HCT116 (cell line): ENCODE results near the gene KCTD14. TPM values are rescaled to one million over a fixed set of nuclear protein-coding genes. Genes with fewer than 3 reads are reported as not detected.

ENCODE experiments used
- ATAC-seq: fragments of 200-7000 bp; cut with Tn5 transposase; 2 replicates; pipeline ENCODE4 v1.9.1; 2020; ENCODE audit warnings: mild to moderate bottlenecking, moderate library complexity
- BruUV-seq: library from RNA; stranded (reverse); fragments of 400-500 nt; replicated peaks from 2 replicates; lab custom pipeline; 2021; lab: Mats Ljungman, UMichigan
- CTCF ChIA-PET: fragments of 300-600 bp; sonication (Branson Sonifier 250); formaldehyde crosslinking; loops from one replicate; lab custom pipeline; 2021; ENCODE audit warnings: antibody characterized with exemption; lab: Charles Lee
- POLR2A ChIA-PET: fragments of 300-600, 350-600 bp; sonication (Branson Sonifier 250); formaldehyde crosslinking; loops from one replicate; lab custom pipeline; 2021; ENCODE audit warnings: antibody characterized with exemption; lab: Charles Lee
- RAD21 ChIA-PET, 2 experiments: fragments of 300-600 bp; sonication (Branson Sonifier 250); formaldehyde crosslinking; loops; one replicate each; lab custom pipeline; 2023; ENCODE audit warnings: low total read pairs in 2 of 2; ENCODE audit not compliant: uncharacterized antibody in 2 of 2, unreplicated experiment in 2 of 2, low non-redundant PET in 1 of 2; lab: Charles Lee
- DNase-seq: peaks from one replicate; pipeline ENCODE4 v3.0.0-alpha.2; 2010; ENCODE audit warnings: low read depth, low spot score
- H2AFZ ChIP-seq: fragments of 200-600 bp; shearing (Covaris generic), sonication (generic); 2 replicates; pipeline ENCODE4 v1.6.1; 2017; ENCODE audit warnings: low read depth, mixed run types, mixed read lengths, antibody characterized with exemption, low read length; ENCODE audit not compliant: poor library complexity, severe bottlenecking
- H3K27ac ChIP-seq: 2 replicates; pipeline ENCODE4 v1.5.1; 2012; ENCODE audit warnings: low read depth, low read length
- H3K27me3 ChIP-seq: fragments of 200-600 bp; sonication (generic); 2 replicates; pipeline ENCODE4 v1.6.1; 2016; ENCODE audit warnings: mixed run types, low read length, mixed read lengths; ENCODE audit not compliant: insufficient read depth
- H3K36me3 ChIP-seq, 2 experiments: fragments of 200-500 bp in 1 of 2; fragments of 200-600 bp in 1 of 2; sonication (Bioruptor generic) in 1 of 2; sonication (generic) in 1 of 2; 2 replicates each; pipeline versions ENCODE4 v1.5.1 to v1.6.1; 2014 to 2016; ENCODE audit warnings: low read length in 2 of 2, inconsistent platforms in 1 of 2, mixed read lengths in 1 of 2, mixed run types in 1 of 2; ENCODE audit not compliant: insufficient read depth in 2 of 2, control insufficient read depth in 1 of 2
- H3K4me1 ChIP-seq, 2 experiments: fragments of 200-600 bp in 1 of 2; sonication (generic) in 1 of 2; 2 replicates each; pipeline versions ENCODE4 v1.5.1 to v1.6.1; 2012 to 2017; ENCODE audit warnings: low read length in 2 of 2, inconsistent platforms in 1 of 2, mild to moderate bottlenecking in 1 of 2, mixed read lengths in 1 of 2, mixed run types in 1 of 2, moderate library complexity in 1 of 2; ENCODE audit not compliant: insufficient read depth in 2 of 2, control insufficient read depth in 1 of 2
- H3K4me2 ChIP-seq: fragments of 200-600 bp; sonication (generic); 2 replicates; pipeline ENCODE4 v1.6.1; 2017; ENCODE audit warnings: mixed run types, low read length, mixed read lengths
- H3K4me3 ChIP-seq, 2 experiments: fragments of 200-600 bp in 1 of 2; sonication (generic) in 1 of 2; replicated peaks in 1 of 2; 2 replicates each; pipeline ENCODE4 v1.5.1; 2011 to 2016; ENCODE audit warnings: low read length in 2 of 2, control low read depth in 1 of 2, low read depth in 1 of 2, mild to moderate bottlenecking in 1 of 2, mixed read lengths in 1 of 2, mixed run types in 1 of 2
- H3K79me2 ChIP-seq: fragments of 200-600 bp; sonication (generic); 2 replicates; pipeline ENCODE4 v1.6.1; 2017; ENCODE audit warnings: mild to moderate bottlenecking, mixed run types, low read length, moderate library complexity, mixed read lengths; ENCODE audit not compliant: insufficient read depth
- H3K9ac ChIP-seq: fragments of 200-600 bp; sonication (generic); 2 replicates; pipeline ENCODE4 v1.6.1; 2016; ENCODE audit warnings: low read length, mixed read lengths
- H3K9me2 ChIP-seq: fragments of 200-600 bp; sonication (generic), shearing (Covaris generic); 2 replicates; pipeline ENCODE4 v1.6.1; 2017; ENCODE audit warnings: mixed run types, mild to moderate bottlenecking, moderate library complexity; ENCODE audit not compliant: insufficient read depth
- H3K9me3 ChIP-seq, 2 experiments: fragments of 200-500 bp in 1 of 2; fragments of 200-600 bp in 1 of 2; sonication (Bioruptor generic) in 1 of 2; sonication (generic) in 1 of 2; 2 replicates each; pipeline ENCODE4 v1.6.1; 2014 to 2017; ENCODE audit warnings: low read length in 2 of 2, mixed read lengths in 2 of 2, inconsistent platforms in 1 of 2, low read depth in 1 of 2, mild to moderate bottlenecking in 1 of 2, mixed run types in 1 of 2, moderate library complexity in 1 of 2; ENCODE audit not compliant: control insufficient read depth in 1 of 2, insufficient read depth in 1 of 2
- H4K20me1 ChIP-seq: fragments of 200-600 bp; sonication (generic), shearing (Covaris generic); 2 replicates; pipeline ENCODE4 v1.6.1; 2017; ENCODE audit warnings: mixed run types, mild to moderate bottlenecking, moderate library complexity; ENCODE audit not compliant: insufficient read depth
- CEBPB ChIP-seq: IDR thresholded peaks from 2 replicates; pipeline ENCODE4 v1.6.1; 2012; ENCODE audit warnings: low read depth
- EGR1 ChIP-seq: IDR thresholded peaks from 2 replicates; pipeline ENCODE4 v1.6.1; 2012; ENCODE audit warnings: low read depth
- ELF1 ChIP-seq: IDR thresholded peaks from 2 replicates; pipeline ENCODE4 v1.6.1; 2012; ENCODE audit warnings: low read depth, borderline replicate concordance
- EZH2 ChIP-seq: fragments of 200-600 bp; sonication (generic); IDR thresholded peaks from 2 replicates; pipeline ENCODE4 v1.6.1; 2017; ENCODE audit warnings: antibody characterized with exemption, mixed run types
- EZH2phosphoT487 ChIP-seq: fragments of 200-600 bp; IDR thresholded peaks from 2 replicates; pipeline ENCODE4 v1.6.1; 2018; ENCODE audit warnings: antibody characterized with exemption, borderline replicate concordance
- FOSL1 ChIP-seq: IDR thresholded peaks from 2 replicates; pipeline ENCODE4 v1.6.1; 2012; ENCODE audit warnings: low read depth
- JUND ChIP-seq: IDR thresholded peaks from 2 replicates; pipeline ENCODE4 v1.6.1; 2012
- POLR2A ChIP-seq: IDR thresholded peaks from 2 replicates; pipeline ENCODE4 v1.7.0; 2011; ENCODE audit warnings: borderline replicate concordance; ENCODE audit not compliant: insufficient read depth, insufficient read length; ENCODE audit errors: extremely low read depth
- POLR2AphosphoS5 ChIP-seq: IDR thresholded peaks from 2 replicates; pipeline ENCODE4 v1.6.1; 2011; ENCODE audit warnings: mild to moderate bottlenecking, low read depth, low read length, moderate library complexity
- RAD21 ChIP-seq: IDR thresholded peaks from 2 replicates; pipeline ENCODE4 v1.6.1; 2012; ENCODE audit warnings: low read depth, mild to moderate bottlenecking
- SP1 ChIP-seq: IDR thresholded peaks from 2 replicates; pipeline ENCODE4 v1.6.1; 2012; ENCODE audit warnings: low read depth
- SRF ChIP-seq: IDR thresholded peaks from 2 replicates; pipeline ENCODE4 v1.6.1; 2012; ENCODE audit warnings: low read depth
- TCF7L2 ChIP-seq: IDR thresholded peaks from 2 replicates; pipeline ENCODE4 v1.7.0; 2011; ENCODE audit warnings: borderline replicate concordance, inconsistent platforms; ENCODE audit not compliant: insufficient read depth, insufficient read length; ENCODE audit errors: extremely low read depth
- YY1 ChIP-seq: IDR thresholded peaks from 2 replicates; pipeline ENCODE4 v1.6.1; 2011; ENCODE audit warnings: low read length, low read depth, moderate library complexity, mild to moderate bottlenecking; ENCODE audit not compliant: insufficient replicate concordance; ENCODE audit errors: extremely low read depth
- ZFX ChIP-seq: fragments of 450-650 bp; IDR thresholded peaks from 2 replicates; pipeline ENCODE4 v1.6.1; 2017
- intact Hi-C: fragments of 100-400 bp; cut with micrococcal nuclease; formaldehyde crosslinking; loops from 2 replicates; pipeline ENCODE4 v1.10.0; 2022
- total RNA-seq: library from RNA; stranded (reverse); gene quantifications from one replicate; pipeline ENCODE4 v1.2.1, GENCODE V29; 2021; ENCODE audit not compliant: unreplicated experiment
- TF ChIP-seq, protein P1 (sequence below): IDR thresholded peaks from 2 replicates; pipeline ENCODE4 v1.6.1; 2012
- TF ChIP-seq, protein P2 (sequence below): IDR thresholded peaks from 2 replicates; pipeline ENCODE4 v1.6.1; 2012; ENCODE audit warnings: low read depth
- TF ChIP-seq, protein P3 (sequence below): IDR thresholded peaks from 2 replicates; pipeline ENCODE4 v1.6.1; 2011; ENCODE audit warnings: mild to moderate bottlenecking, low read length, moderate library complexity; ENCODE audit not compliant: insufficient replicate concordance; ENCODE audit errors: extremely low read depth
- TF ChIP-seq, protein P4 (sequence below), 3 experiments: fragments of 200-600 bp in 1 of 3; sonication (generic) in 1 of 3; IDR thresholded peaks in 2 of 3; conservative IDR thresholded peaks in 1 of 3; 2 replicates each; pipeline ENCODE4 v1.5.1; 2012 to 2017; ENCODE audit warnings: low read depth in 2 of 3, low read length in 2 of 3, antibody characterized with exemption in 1 of 3, borderline replicate concordance in 1 of 3, control low read depth in 1 of 3, mild to moderate bottlenecking in 1 of 3, mixed read lengths in 1 of 3, mixed run types in 1 of 3, moderate library complexity in 1 of 3; ENCODE audit not compliant: insufficient read depth in 1 of 3

Gene KCTD14
- total RNA-seq, 1 experiment from 2014 or later: 15.2 TPM

DNA sequence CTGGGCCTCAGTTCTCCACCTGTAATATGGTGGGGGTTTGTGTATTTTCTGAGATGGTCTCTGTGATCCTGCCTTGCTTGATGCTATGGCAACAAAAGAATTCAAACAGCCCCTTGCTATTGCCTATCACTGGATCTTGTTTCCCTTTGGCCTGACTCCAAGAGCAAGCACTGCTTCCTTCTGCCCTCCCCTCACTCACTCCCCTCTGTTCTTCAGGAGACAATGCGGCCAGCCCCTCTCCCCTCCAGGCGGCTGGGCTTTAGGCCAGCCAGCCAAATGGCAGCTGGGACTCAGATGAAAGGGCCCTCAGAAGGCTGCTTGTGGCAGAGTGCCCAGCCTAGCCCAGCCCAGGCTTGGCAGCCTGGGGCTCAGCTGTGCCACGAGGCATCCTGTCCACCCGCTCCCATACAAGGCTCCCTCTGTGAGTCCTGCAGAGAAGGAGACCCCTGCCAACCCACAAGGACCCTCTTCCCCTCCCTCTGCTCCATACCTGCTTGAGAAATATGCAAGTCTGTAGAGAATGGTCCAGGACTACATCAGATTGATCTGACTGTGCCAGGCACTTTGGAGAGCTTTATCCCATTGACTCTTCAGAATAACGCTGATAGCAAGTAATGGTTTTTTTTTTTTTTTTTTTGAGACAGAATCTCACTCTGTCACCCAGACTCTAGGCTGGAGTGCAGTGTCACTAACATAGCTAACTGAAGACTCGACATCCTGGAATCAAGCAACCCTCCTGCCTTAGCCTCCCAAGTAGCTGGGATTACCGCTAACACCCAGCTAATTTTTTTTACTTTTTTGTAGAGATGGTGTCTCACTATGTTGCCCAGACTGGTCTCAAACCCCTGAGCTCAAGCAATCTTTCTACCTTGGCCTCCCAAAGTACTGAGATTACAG lies 7.6 kb upstream of the KCTD14 start:
- Histone ChIP-seq H2AFZ (no peak overlapping the region), H3K4me1 (peaks cover 40 to 50% of the 10 kb centered on the region in 2 experiments)
- TF ChIP-seq EGR1: no peak
- no peak for TF ChIP-seq ZFX
- TF ChIP-seq EZH2: no peak
- no peak for TF ChIP-seq YY1
- TF ChIP-seq, protein P1, sequence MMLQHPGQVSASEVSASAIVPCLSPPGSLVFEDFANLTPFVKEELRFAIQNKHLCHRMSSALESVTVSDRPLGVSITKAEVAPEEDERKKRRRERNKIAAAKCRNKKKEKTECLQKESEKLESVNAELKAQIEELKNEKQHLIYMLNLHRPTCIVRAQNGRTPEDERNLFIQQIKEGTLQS: no peak
- TF ChIP-seq EZH2phosphoT487: no peak
- TF ChIP-seq RAD21: no peak
- TF ChIP-seq TCF7L2: peak; percentile 97
- TF ChIP-seq, protein P2, sequence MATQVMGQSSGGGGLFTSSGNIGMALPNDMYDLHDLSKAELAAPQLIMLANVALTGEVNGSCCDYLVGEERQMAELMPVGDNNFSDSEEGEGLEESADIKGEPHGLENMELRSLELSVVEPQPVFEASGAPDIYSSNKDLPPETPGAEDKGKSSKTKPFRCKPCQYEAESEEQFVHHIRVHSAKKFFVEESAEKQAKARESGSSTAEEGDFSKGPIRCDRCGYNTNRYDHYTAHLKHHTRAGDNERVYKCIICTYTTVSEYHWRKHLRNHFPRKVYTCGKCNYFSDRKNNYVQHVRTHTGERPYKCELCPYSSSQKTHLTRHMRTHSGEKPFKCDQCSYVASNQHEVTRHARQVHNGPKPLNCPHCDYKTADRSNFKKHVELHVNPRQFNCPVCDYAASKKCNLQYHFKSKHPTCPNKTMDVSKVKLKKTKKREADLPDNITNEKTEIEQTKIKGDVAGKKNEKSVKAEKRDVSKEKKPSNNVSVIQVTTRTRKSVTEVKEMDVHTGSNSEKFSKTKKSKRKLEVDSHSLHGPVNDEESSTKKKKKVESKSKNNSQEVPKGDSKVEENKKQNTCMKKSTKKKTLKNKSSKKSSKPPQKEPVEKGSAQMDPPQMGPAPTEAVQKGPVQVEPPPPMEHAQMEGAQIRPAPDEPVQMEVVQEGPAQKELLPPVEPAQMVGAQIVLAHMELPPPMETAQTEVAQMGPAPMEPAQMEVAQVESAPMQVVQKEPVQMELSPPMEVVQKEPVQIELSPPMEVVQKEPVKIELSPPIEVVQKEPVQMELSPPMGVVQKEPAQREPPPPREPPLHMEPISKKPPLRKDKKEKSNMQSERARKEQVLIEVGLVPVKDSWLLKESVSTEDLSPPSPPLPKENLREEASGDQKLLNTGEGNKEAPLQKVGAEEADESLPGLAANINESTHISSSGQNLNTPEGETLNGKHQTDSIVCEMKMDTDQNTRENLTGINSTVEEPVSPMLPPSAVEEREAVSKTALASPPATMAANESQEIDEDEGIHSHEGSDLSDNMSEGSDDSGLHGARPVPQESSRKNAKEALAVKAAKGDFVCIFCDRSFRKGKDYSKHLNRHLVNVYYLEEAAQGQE: no peak
- TF ChIP-seq CEBPB: no peak
- no peak for TF ChIP-seq ELF1
- no peak for TF ChIP-seq POLR2A
- no peak for TF ChIP-seq FOSL1
- TF ChIP-seq POLR2AphosphoS5: no peak
- TF ChIP-seq, protein P3, sequence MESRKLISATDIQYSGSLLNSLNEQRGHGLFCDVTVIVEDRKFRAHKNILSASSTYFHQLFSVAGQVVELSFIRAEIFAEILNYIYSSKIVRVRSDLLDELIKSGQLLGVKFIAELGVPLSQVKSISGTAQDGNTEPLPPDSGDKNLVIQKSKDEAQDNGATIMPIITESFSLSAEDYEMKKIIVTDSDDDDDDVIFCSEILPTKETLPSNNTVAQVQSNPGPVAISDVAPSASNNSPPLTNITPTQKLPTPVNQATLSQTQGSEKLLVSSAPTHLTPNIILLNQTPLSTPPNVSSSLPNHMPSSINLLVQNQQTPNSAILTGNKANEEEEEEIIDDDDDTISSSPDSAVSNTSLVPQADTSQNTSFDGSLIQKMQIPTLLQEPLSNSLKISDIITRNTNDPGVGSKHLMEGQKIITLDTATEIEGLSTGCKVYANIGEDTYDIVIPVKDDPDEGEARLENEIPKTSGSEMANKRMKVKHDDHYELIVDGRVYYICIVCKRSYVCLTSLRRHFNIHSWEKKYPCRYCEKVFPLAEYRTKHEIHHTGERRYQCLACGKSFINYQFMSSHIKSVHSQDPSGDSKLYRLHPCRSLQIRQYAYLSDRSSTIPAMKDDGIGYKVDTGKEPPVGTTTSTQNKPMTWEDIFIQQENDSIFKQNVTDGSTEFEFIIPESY: no peak
- TF ChIP-seq, protein P4, sequence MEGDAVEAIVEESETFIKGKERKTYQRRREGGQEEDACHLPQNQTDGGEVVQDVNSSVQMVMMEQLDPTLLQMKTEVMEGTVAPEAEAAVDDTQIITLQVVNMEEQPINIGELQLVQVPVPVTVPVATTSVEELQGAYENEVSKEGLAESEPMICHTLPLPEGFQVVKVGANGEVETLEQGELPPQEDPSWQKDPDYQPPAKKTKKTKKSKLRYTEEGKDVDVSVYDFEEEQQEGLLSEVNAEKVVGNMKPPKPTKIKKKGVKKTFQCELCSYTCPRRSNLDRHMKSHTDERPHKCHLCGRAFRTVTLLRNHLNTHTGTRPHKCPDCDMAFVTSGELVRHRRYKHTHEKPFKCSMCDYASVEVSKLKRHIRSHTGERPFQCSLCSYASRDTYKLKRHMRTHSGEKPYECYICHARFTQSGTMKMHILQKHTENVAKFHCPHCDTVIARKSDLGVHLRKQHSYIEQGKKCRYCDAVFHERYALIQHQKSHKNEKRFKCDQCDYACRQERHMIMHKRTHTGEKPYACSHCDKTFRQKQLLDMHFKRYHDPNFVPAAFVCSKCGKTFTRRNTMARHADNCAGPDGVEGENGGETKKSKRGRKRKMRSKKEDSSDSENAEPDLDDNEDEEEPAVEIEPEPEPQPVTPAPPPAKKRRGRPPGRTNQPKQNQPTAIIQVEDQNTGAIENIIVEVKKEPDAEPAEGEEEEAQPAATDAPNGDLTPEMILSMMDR (IDR thresholded peaks at IDR 0.05 in 2 of 3, conservative IDR thresholded peaks at IDR 0.05 in 1 of 3; ENCODE audit: borderline replicate concordance in 1 of 3, insufficient read depth in 1 of 3, low read depth in 2 of 3, low read length in 2 of 3): no peak
- TF ChIP-seq JUND: peak; percentile 19; the same call in 1 of the 2 replicates
- TF ChIP-seq SP1: peak; percentile 63
- TF ChIP-seq SRF: no peak

More for the DNA sequence above, 7.6 kb upstream of the KCTD14 start:
- H3K9me2 ChIP-seq: no peaks in the 10 kb centered on the region
- H3K27me3 ChIP-seq: no peaks in the 10 kb centered on the region
- H3K9me3 ChIP-seq: no peaks in the 10 kb centered on the region
- BruUV-seq: no TSS peak
- POLR2A ChIA-PET: interaction anchor here (1.1 to 1.6 kb wide), 3 partner anchors 9 to 36 kb away, joined by 4 to 14 read pairs (median 5); partner anchors contain the start of gene INTS4
- ATAC-seq (peak; percentile 71), DNase-seq (no peak)
- peak overlapping the region; percentile 3; the same call in 1 of the 2 replicates for H3K9ac ChIP-seq
- peak overlapping the region; percentile 51 for H3K4me2 ChIP-seq
- H3K27ac ChIP-seq: peak overlapping the region; percentile 5; the same call in 1 of the 2 replicates
- intact Hi-C loops: no loop called here
- RAD21 ChIA-PET: no interaction called here
- no peaks in the 10 kb centered on the region for H3K36me3 ChIP-seq
- no peak overlapping the region for H3K4me3 ChIP-seq
- no peaks in the 10 kb centered on the region for H3K79me2 ChIP-seq
- CTCF ChIA-PET: interaction anchor here (1.6 kb wide), 1 partner anchor 15 kb away, joined by 9 read pairs; no protein-coding TSS in a partner anchor
- no peaks in the 10 kb centered on the region for H4K20me1 ChIP-seq
